ENCODE data around the gene PPP2R2D.

Gene PPP2R2D

GRCh38 chr10:131909929-131910328 is 9.1 kb downstream of the PPP2R2D start:
- Histone ChIP-seq H4K8ac (ENCODE audit: low read depth, low read length) (no peak overlapping the region), H3K23ac (ENCODE audit: low read length) (no peak overlapping the region), H2AK5ac (ENCODE audit: low read length) (no peak overlapping the region), H3K56ac (ENCODE audit: low read length) (no peak overlapping the region), H2BK120ac (ENCODE audit: low read depth, low read length) (no peak overlapping the region), H3K79me1 (ENCODE audit: low read length) (peaks cover 52% of the 10 kb centered on the region), H2BK5ac (ENCODE audit: low read length) (no peak overlapping the region), H3K4me3 (ENCODE audit: low read length) (no peak overlapping the region), H3K79me2 (ENCODE audit: control insufficient read depth, insufficient read depth, low read length) (peaks cover 79% of the 10 kb centered on the region), H2BK15ac (replicated peaks; ENCODE audit: low read depth) (no peak overlapping the region), H3K9ac (ENCODE audit: low read length) (no peak overlapping the region), H3K4me1 (ENCODE audit: control insufficient read depth, low read depth, low read length) (peaks cover 4% of the 10 kb centered on the region), H3K27ac (ENCODE audit: low read depth, low read length) (no peak overlapping the region), H3K4me2 (ENCODE audit: low read length) (no peak overlapping the region), H3K4ac (ENCODE audit: low read depth, low read length) (no peak overlapping the region), H3K27me3 (ENCODE audit: insufficient read depth, low read length, poor library complexity) (no peaks in the 10 kb centered on the region), H4K5ac (ENCODE audit: low read length) (no peak overlapping the region), H3K36me3 (ENCODE audit: control insufficient read depth, insufficient read depth, low read length) (peaks cover 2% of the 10 kb centered on the region), H3K18ac (ENCODE audit: low read length) (no peak overlapping the region)
- WGBS (ENCODE audit: extremely low coverage, insufficient coverage, low lambda C conversion rate) = no CpG with 5 or more reads among the region's 11 CpGs
- DNase-seq = no peak

GRCh38 chr10:131910663-131911314 is 10.0 kb downstream of the PPP2R2D start:
- Histone ChIP-seq H3K27me3 (ENCODE audit: insufficient read depth, low read length, poor library complexity) (no peaks in the 10 kb centered on the region), H3K4ac (ENCODE audit: low read depth, low read length) (no peak overlapping the region), H3K36me3 (ENCODE audit: control insufficient read depth, insufficient read depth, low read length) (peaks cover 2% of the 10 kb centered on the region), H3K79me2 (ENCODE audit: control insufficient read depth, insufficient read depth, low read length) (peaks cover 75% of the 10 kb centered on the region), H3K18ac (ENCODE audit: low read length) (no peak overlapping the region), H2BK15ac (replicated peaks; ENCODE audit: low read depth) (no peak overlapping the region), H3K27ac (ENCODE audit: low read depth, low read length) (no peak overlapping the region), H3K4me2 (ENCODE audit: low read length) (no peak overlapping the region), H2AK5ac (ENCODE audit: low read length) (no peak overlapping the region), H3K79me1 (ENCODE audit: low read length) (peaks cover 50% of the 10 kb centered on the region), H3K4me1 (ENCODE audit: control insufficient read depth, low read depth, low read length) (peaks cover 4% of the 10 kb centered on the region), H4K8ac (ENCODE audit: low read depth, low read length) (no peak overlapping the region), H2BK120ac (ENCODE audit: low read depth, low read length) (no peak overlapping the region), H3K4me3 (ENCODE audit: low read length) (no peak overlapping the region), H3K23ac (ENCODE audit: low read length) (no peak overlapping the region), H2BK5ac (ENCODE audit: low read length) (no peak overlapping the region), H3K9ac (ENCODE audit: low read length) (no peak overlapping the region), H4K5ac (ENCODE audit: low read length) (no peak overlapping the region), H3K56ac (ENCODE audit: low read length) (no peak overlapping the region)
- no CpG with 5 or more reads among the region's 15 CpGs for WGBS (ENCODE audit: extremely low coverage, insufficient coverage, low lambda C conversion rate)
- DNase-seq = no peak

GRCh38 chr10:131911451-131911850 is 10.6 kb downstream of the PPP2R2D start:
- Histone ChIP-seq H3K4me2 (ENCODE audit: low read length) (no peak overlapping the region), H3K56ac (ENCODE audit: low read length) (no peak overlapping the region), H3K9ac (ENCODE audit: low read length) (no peak overlapping the region), H3K4me3 (ENCODE audit: low read length) (no peak overlapping the region), H2BK15ac (replicated peaks; ENCODE audit: low read depth) (no peak overlapping the region), H3K27me3 (ENCODE audit: insufficient read depth, low read length, poor library complexity) (no peaks in the 10 kb centered on the region), H3K79me1 (ENCODE audit: low read length) (peaks cover 51% of the 10 kb centered on the region), H3K23ac (ENCODE audit: low read length) (no peak overlapping the region), H2BK5ac (ENCODE audit: low read length) (no peak overlapping the region), H3K27ac (ENCODE audit: low read depth, low read length) (no peak overlapping the region), H3K4ac (ENCODE audit: low read depth, low read length) (no peak overlapping the region), H3K18ac (ENCODE audit: low read length) (no peak overlapping the region), H3K79me2 (ENCODE audit: control insufficient read depth, insufficient read depth, low read length) (peaks cover 74% of the 10 kb centered on the region), H3K36me3 (ENCODE audit: control insufficient read depth, insufficient read depth, low read length) (peaks cover 2% of the 10 kb centered on the region), H3K4me1 (ENCODE audit: control insufficient read depth, low read depth, low read length) (peaks cover 4% of the 10 kb centered on the region), H4K8ac (ENCODE audit: low read depth, low read length) (no peak overlapping the region), H4K5ac (ENCODE audit: low read length) (no peak overlapping the region), H2AK5ac (ENCODE audit: low read length) (no peak overlapping the region), H2BK120ac (ENCODE audit: low read depth, low read length) (no peak overlapping the region)
- DNase-seq = no peak
- no CpG with 5 or more reads among the region's 9 CpGs for WGBS (ENCODE audit: extremely low coverage, insufficient coverage, low lambda C conversion rate)

GRCh38 chr10:131912620-131913019 is 11.8 kb downstream of the PPP2R2D start:
- Histone ChIP-seq H2AK5ac (ENCODE audit: low read length) (no peak overlapping the region), H4K5ac (ENCODE audit: low read length) (no peak overlapping the region), H3K79me1 (ENCODE audit: low read length) (peaks cover 53% of the 10 kb centered on the region), H3K18ac (ENCODE audit: low read length) (no peak overlapping the region), H3K23ac (ENCODE audit: low read length) (no peak overlapping the region), H3K4me1 (ENCODE audit: control insufficient read depth, low read depth, low read length) (peaks cover 4% of the 10 kb centered on the region), H3K4me3 (ENCODE audit: low read length) (no peak overlapping the region), H3K4me2 (ENCODE audit: low read length) (no peak overlapping the region), H3K4ac (ENCODE audit: low read depth, low read length) (no peak overlapping the region), H3K56ac (ENCODE audit: low read length) (no peak overlapping the region), H2BK15ac (replicated peaks; ENCODE audit: low read depth) (no peak overlapping the region), H2BK120ac (ENCODE audit: low read depth, low read length) (no peak overlapping the region), H3K27me3 (ENCODE audit: insufficient read depth, low read length, poor library complexity) (no peaks in the 10 kb centered on the region), H3K9ac (ENCODE audit: low read length) (no peak overlapping the region), H4K8ac (ENCODE audit: low read depth, low read length) (no peak overlapping the region), H3K36me3 (ENCODE audit: control insufficient read depth, insufficient read depth, low read length) (peaks cover 2% of the 10 kb centered on the region), H3K27ac (ENCODE audit: low read depth, low read length) (no peak overlapping the region), H3K79me2 (ENCODE audit: control insufficient read depth, insufficient read depth, low read length) (peaks cover 71% of the 10 kb centered on the region), H2BK5ac (ENCODE audit: low read length) (no peak overlapping the region)
- no peak for DNase-seq
- no CpG with 5 or more reads among the region's 3 CpGs for WGBS (ENCODE audit: extremely low coverage, insufficient coverage, low lambda C conversion rate)

GRCh38 chr10:131915484-131915883 is 14.7 kb downstream of the PPP2R2D start:
- H3K27ac ChIP-seq (ENCODE audit: low read depth, low read length) = no peak overlapping the region
- no peak overlapping the region for H3K18ac ChIP-seq (ENCODE audit: low read length)
- no peak overlapping the region for H3K56ac ChIP-seq (ENCODE audit: low read length)
- DNase-seq = no peak
- H3K9ac ChIP-seq (ENCODE audit: low read length) = no peak overlapping the region
- no peak overlapping the region for H3K23ac ChIP-seq (ENCODE audit: low read length)
- H3K4me1 ChIP-seq (ENCODE audit: control insufficient read depth, low read depth, low read length) = no peaks in the 10 kb centered on the region
- H3K79me1 ChIP-seq (ENCODE audit: low read length) = peaks cover 40% of the 10 kb centered on the region
- no peak overlapping the region for H3K4me3 ChIP-seq (ENCODE audit: low read length)
- H2BK15ac ChIP-seq (replicated peaks; ENCODE audit: low read depth) = no peak overlapping the region
- no peak overlapping the region for H2AK5ac ChIP-seq (ENCODE audit: low read length)
- H3K27me3 ChIP-seq (ENCODE audit: insufficient read depth, low read length, poor library complexity) = no peaks in the 10 kb centered on the region
- H3K79me2 ChIP-seq (ENCODE audit: control insufficient read depth, insufficient read depth, low read length) = peaks cover 51% of the 10 kb centered on the region
- H4K8ac ChIP-seq (ENCODE audit: low read depth, low read length) = no peak overlapping the region
- H3K4ac ChIP-seq (ENCODE audit: low read depth, low read length) = no peak overlapping the region
- no peaks in the 10 kb centered on the region for H3K36me3 ChIP-seq (ENCODE audit: control insufficient read depth, insufficient read depth, low read length)
- WGBS (ENCODE audit: extremely low coverage, insufficient coverage, low lambda C conversion rate) = no CpG with 5 or more reads among the region's 11 CpGs
- H2BK120ac ChIP-seq (ENCODE audit: low read depth, low read length) = no peak overlapping the region
- H3K4me2 ChIP-seq (ENCODE audit: low read length) = no peak overlapping the region
- no peak overlapping the region for H2BK5ac ChIP-seq (ENCODE audit: low read length)
- H4K5ac ChIP-seq (ENCODE audit: low read length) = no peak overlapping the region

Measured in mesendoderm (in vitro differentiated cells).